Mucosa of descending colon (tissue), 3 donors: ENCODE measurements around the gene CALCR. TPM values are rescaled to one million over a fixed set of nuclear protein-coding genes. Genes with fewer than 3 reads are reported as not detected.
"Not testable (repeated sequence)": the region's sequence is repeated elsewhere in the genome, so short reads cannot be mapped to it uniquely, and the experiment has no call there.

Experiments
- ATAC-seq: fragments of 200-7000 bp; cut with Tn5 transposase; one replicate; pipeline ENCODE4 v1.9.1; 2020; ENCODE audit warnings: mild to moderate bottlenecking, moderate library complexity
- DNase-seq, 3 donors: peaks; one replicate each; pipeline ENCODE4 v3.0.0-alpha.2; 2020
- H3K36me3 ChIP-seq: fragments of 200-600 bp; one replicate; pipeline ENCODE4 v1.8.0; 2021; ENCODE audit warnings: low read depth, mild to moderate bottlenecking
- H3K4me1 ChIP-seq: fragments of 200-600 bp; one replicate; pipeline ENCODE4 v1.8.0; 2021; ENCODE audit warnings: low read depth, mild to moderate bottlenecking
- H3K4me3 ChIP-seq: fragments of 200-600 bp; one replicate; pipeline ENCODE4 v1.8.0; 2021; ENCODE audit warnings: mild to moderate bottlenecking
- H3K9me3 ChIP-seq: fragments of 200-600 bp; one replicate; pipeline ENCODE4 v1.8.0; 2021; ENCODE audit warnings: mild to moderate bottlenecking
- intact Hi-C, 2 donors: fragments of 100-400 bp; cut with DNase I in 1 of 2; cut with micrococcal nuclease in 1 of 2; formaldehyde crosslinking; loops; one replicate each; pipeline versions ENCODE4 v1.11.0 to v1.11.1; 2022; cut with DNase I, micrococcal nuclease
- total RNA-seq, 3 donors: library from RNA; stranded (reverse); fragmentation: NEBNext Ultra II Directional in 2 of 3; extraction: Animal tissue kit (Norgen Biotek cat#: 25700) in 2 of 3; gene quantifications; one replicate each; pipeline versions ENCODE4 v1.2.1 to v1.2.4, GENCODE V29; 2021 to 2023
- TF ChIP-seq, protein P1 (sequence below): fragments of 200-600 bp; IDR thresholded peaks from one replicate; pipeline ENCODE4 v1.8.0; 2022; ENCODE audit warnings: antibody characterized with exemption, mild to moderate bottlenecking
- donor health status: DM: no; HTN: no; CAD: no; lungs with moderate emphysema.
- donor health status: DM: no; HTN: no; CAD: no.
- donor health status: DM: no; HTN: yes; CAD: no.

Gene CALCR
- total RNA-seq, 3 donors from 2014 or later: not detected

DNA sequence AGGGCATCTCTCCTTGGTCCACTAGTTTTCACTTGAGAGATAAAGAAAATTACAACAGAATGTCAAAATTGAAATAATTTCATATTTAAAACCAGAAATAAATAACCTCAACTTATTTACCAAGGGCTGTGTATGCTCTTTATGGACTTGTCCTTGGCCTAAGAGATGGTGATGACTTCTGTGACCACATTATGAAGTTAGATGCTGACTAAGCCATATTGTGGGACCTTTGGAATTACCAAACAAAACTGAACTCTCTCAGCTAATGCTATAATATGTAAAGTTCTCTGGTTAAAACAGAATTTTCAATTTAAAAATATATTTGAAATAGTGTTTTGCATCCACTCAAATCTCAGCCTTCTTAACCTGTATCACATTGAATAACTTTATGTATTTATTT, 38.9 kb downstream of the CALCR start:
- TF ChIP-seq, protein P1, sequence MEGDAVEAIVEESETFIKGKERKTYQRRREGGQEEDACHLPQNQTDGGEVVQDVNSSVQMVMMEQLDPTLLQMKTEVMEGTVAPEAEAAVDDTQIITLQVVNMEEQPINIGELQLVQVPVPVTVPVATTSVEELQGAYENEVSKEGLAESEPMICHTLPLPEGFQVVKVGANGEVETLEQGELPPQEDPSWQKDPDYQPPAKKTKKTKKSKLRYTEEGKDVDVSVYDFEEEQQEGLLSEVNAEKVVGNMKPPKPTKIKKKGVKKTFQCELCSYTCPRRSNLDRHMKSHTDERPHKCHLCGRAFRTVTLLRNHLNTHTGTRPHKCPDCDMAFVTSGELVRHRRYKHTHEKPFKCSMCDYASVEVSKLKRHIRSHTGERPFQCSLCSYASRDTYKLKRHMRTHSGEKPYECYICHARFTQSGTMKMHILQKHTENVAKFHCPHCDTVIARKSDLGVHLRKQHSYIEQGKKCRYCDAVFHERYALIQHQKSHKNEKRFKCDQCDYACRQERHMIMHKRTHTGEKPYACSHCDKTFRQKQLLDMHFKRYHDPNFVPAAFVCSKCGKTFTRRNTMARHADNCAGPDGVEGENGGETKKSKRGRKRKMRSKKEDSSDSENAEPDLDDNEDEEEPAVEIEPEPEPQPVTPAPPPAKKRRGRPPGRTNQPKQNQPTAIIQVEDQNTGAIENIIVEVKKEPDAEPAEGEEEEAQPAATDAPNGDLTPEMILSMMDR: no peak
- intact Hi-C loops: no loop called here
- ATAC-seq: no peak
- H3K4me3 ChIP-seq: no peak overlapping the region
- DNase-seq: no peak
- H3K4me1 ChIP-seq: no peaks in the 10 kb centered on the region
- no peaks in the 10 kb centered on the region for H3K9me3 ChIP-seq
- no peaks in the 10 kb centered on the region for H3K36me3 ChIP-seq

DNA sequence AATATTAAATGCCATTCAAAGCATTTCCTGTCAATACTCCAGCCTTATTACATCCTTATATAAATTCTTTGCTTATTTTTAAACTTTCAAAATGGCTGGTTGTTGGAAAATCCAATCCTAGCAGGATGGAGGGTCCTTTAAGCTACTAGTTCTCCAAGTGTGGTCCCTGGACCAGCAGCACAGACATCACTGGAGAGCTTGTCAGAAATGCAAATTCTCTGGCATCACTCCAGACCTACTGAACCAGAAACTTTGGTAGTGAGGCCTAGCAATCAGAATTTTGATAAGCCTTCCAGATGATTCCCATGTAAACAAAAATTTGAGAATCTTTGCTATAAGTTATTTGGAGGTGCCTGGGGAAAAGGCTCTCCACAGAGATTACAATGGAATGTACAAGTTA, 43.8 kb downstream of the CALCR start:
- H3K9me3 ChIP-seq: no peaks in the 10 kb centered on the region
- DNase-seq (no peak), ATAC-seq (no peak)
- H3K36me3 ChIP-seq: no peaks in the 10 kb centered on the region
- no peaks in the 10 kb centered on the region for H3K4me1 ChIP-seq
- H3K4me3 ChIP-seq: no peak overlapping the region
- intact Hi-C loops: no loop called here
- TF ChIP-seq, protein P1: no peak

DNA sequence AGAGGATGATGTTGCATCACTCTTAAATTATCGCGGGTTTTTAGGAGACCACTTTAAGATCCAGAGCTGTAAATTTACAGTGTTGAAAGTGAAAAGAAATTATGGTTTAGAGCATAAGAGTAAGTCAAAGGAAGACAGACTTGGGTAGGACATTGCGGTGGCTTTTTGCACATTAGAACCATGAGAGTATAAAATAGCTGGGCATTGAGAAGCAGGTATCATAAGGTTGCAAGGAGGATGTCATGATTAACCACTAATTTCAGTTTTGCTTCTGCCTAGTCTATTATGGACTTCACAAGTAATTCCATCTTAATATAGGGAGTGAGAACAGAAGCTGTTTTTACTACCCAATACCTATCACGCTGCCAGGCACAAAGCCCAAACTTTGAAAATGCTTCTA, 57.7 kb downstream of the CALCR start:
- intact Hi-C loops: no loop called here
- TF ChIP-seq, protein P1: no peak
- DNase-seq (no peak), ATAC-seq (no peak)
- Histone ChIP-seq H3K4me1 (no peaks in the 10 kb centered on the region), H3K4me3 (no peak overlapping the region), H3K36me3 (no peaks in the 10 kb centered on the region), H3K9me3 (no peaks in the 10 kb centered on the region)

DNA sequence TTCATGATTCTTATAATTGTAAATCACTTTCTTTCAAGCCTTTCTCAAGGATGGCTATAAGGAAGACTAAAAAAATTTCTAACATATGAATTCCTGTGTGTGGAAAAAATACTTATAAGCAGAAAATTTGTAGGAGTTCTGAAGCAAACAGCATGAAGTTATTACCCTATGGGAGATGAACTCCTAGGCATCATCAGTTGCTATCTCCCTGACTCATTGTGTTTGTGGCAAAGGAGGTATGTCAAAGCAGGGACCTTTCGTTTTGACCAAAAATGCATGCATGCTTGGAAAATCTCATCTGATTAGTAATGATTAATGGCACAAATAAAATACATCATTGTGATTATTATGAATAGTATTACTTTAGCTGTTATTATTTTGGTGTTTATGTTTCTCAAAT, 59.4 kb downstream of the CALCR start:
- no peaks in the 10 kb centered on the region for H3K9me3 ChIP-seq
- DNase-seq (no peak), ATAC-seq (no peak)
- H3K4me1 ChIP-seq: no peaks in the 10 kb centered on the region
- TF ChIP-seq, protein P1: no peak
- H3K36me3 ChIP-seq: no peaks in the 10 kb centered on the region
- no peak overlapping the region for H3K4me3 ChIP-seq
- intact Hi-C loops: no loop called here

DNA sequence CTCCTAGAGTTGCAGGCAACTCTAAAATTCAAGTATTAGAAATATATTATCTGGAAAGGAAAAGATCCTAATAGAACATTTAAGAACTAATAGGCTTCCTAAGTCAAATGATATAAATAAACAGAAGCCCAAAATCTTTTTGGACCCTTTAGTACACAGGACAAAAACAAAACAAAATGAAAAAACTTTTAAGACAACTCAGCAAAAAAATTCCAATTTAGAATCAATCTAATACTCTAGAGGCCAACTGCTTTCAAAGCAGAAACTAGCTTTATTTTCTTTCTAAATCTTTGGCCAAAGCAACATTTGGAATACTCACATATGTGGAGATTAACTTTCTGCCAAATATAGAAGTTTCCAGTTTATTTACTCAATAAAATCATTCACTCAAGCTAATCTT, 65.2 kb downstream of the CALCR start:
- intact Hi-C loops: no loop called here
- no peaks in the 10 kb centered on the region for H3K9me3 ChIP-seq
- H3K36me3 ChIP-seq: no peaks in the 10 kb centered on the region
- DNase-seq (no peak), ATAC-seq (no peak)
- no peak overlapping the region for H3K4me3 ChIP-seq
- TF ChIP-seq, protein P1: no peak
- H3K4me1 ChIP-seq: no peaks in the 10 kb centered on the region

DNA sequence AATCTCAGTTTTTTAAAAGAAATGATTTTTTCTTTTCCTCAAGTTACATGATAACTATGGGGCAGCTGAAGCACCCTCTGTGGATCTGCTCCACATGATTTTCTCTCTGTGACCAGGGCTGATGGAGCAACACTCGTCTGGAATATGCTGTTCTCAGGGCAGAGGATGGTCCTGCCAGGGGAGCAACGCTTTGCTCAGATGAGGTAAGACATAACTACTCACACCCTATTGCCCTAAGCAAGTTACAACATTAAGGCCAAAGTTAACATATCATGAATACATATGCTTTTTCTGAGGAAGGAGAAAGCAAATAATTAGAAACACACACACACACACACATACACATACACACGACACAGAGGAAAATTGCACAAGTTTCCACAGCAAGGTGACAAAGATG, 71.4 kb downstream of the CALCR start:
- Histone ChIP-seq H3K4me1 (no peaks in the 10 kb centered on the region), H3K9me3 (no peaks in the 10 kb centered on the region), H3K4me3 (no peak overlapping the region), H3K36me3 (no peaks in the 10 kb centered on the region)
- no peak for DNase-seq
- intact Hi-C loops: no loop called here
- ATAC-seq: no peak
- TF ChIP-seq, protein P1: no peak

DNA sequence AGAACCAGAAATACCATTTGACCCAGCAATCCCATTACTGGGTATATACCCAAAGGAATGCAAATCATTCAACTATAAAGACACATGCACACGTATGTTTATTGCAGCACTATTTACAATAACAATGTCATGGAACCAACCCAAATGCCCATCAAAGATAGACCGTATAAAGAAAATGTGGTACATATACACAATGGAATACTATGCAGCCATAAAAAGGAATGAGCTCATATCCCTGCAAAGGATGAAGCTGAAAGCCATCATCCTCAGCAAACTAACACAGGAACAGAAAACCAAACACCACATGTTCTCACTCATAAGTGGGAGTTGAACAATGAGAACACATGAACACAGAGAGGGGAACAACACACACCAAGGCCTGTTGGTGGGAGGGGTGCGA, 82.7 kb downstream of the CALCR start:
- ATAC-seq, H3K9me3 ChIP-seq, intact Hi-C loops, DNase-seq, H3K4me3 ChIP-seq, H3K4me1 ChIP-seq, H3K36me3 ChIP-seq: not testable (repeated sequence)
